ENCODE data around the gene PAIP2B. TPM values are rescaled to one million over a fixed set of nuclear protein-coding genes. Genes with fewer than 3 reads are reported as not detected.
"Not testable (repeated sequence)": the region's sequence is repeated elsewhere in the genome, so short reads cannot be mapped to it uniquely, and the experiment has no call there.

PAIP2B gene
- total and polyA plus RNA-seq, 2 donors = 4.2 to 7.6 TPM

GRCh38 chr2:71206271-71206670 lies 20.6 kb downstream of the PAIP2B start:
- Histone ChIP-seq H3K27ac (ENCODE audit: low read depth) (no peak overlapping the region), H3K4me3 (ENCODE audit: low read depth, low read length) (no peak overlapping the region), H3K36me3 (ENCODE audit: insufficient read depth) (no peaks in the 10 kb centered on the region), H3K4me1 (ENCODE audit: insufficient read depth) (no peaks in the 10 kb centered on the region)
- no peak for DNase-seq (ENCODE audit: extremely low spot score)

GRCh38 chr2:71191570-71191943 lies 35.3 kb downstream of the PAIP2B start:
- H3K4me3 ChIP-seq (ENCODE audit: low read depth, low read length) = no peak overlapping the region
- 65% methylated on average over 3 of the region's 3 CpGs for WGBS
- no peaks in the 10 kb centered on the region for H3K4me1 ChIP-seq (ENCODE audit: insufficient read depth)
- H3K36me3 ChIP-seq (ENCODE audit: insufficient read depth) = peaks cover 3% of the 10 kb centered on the region
- no peak for DNase-seq (ENCODE audit: extremely low spot score)
- H3K27ac ChIP-seq (ENCODE audit: low read depth) = no peak overlapping the region

GRCh38 chr2:71190656-71191569 lies 36.0 kb downstream of the PAIP2B start:
- Histone ChIP-seq H3K36me3 (ENCODE audit: insufficient read depth) (peaks cover 3% of the 10 kb centered on the region), H3K4me3 (ENCODE audit: low read depth, low read length) (no peak overlapping the region), H3K4me1 (ENCODE audit: insufficient read depth) (no peaks in the 10 kb centered on the region), H3K27ac (ENCODE audit: low read depth) (no peak overlapping the region)
- DNase-seq (ENCODE audit: extremely low spot score) = no peak
- 72% methylated on average over 3 of the region's 3 CpGs for WGBS

- Histone ChIP-seq H3K27ac (ENCODE audit: low read depth) (no peak overlapping the region), H3K4me1 (ENCODE audit: insufficient read depth) (no peaks in the 10 kb centered on the region), H3K4me3 (ENCODE audit: low read depth, low read length) (no peak overlapping the region), H3K36me3 (ENCODE audit: insufficient read depth) (peaks cover 3% of the 10 kb centered on the region)
- whole genome bisulfite sequencing = 80% methylated on average over 2 of the region's 2 CpGs
- no peak for DNase-seq (ENCODE audit: extremely low spot score)
Observed at GRCh38 chr2:71187589-71187988, 39.3 kb downstream of the PAIP2B start.

GRCh38 chr2:71186973-71187372 lies 39.9 kb downstream of the PAIP2B start:
- WGBS = 66% methylated on average over 1 of the region's 1 CpG
- DNase-seq (ENCODE audit: extremely low spot score) = no peak

GRCh38 chr2:71183306-71184115 lies 43.4 kb downstream of the PAIP2B start:
- H3K4me1 ChIP-seq (ENCODE audit: insufficient read depth); H3K4me3 ChIP-seq (ENCODE audit: low read depth, low read length); H3K36me3 ChIP-seq (ENCODE audit: insufficient read depth); H3K27ac ChIP-seq (ENCODE audit: low read depth): not testable (repeated sequence)
- peak; percentile 3 for DNase-seq (ENCODE audit: extremely low spot score)
- WGBS = 11% methylated on average over 2 of the region's 5 CpGs

More at GRCh38 chr2:71186973-71187372, 39.9 kb downstream of the PAIP2B start:
- Histone ChIP-seq H3K27ac (ENCODE audit: low read depth) (no peak overlapping the region), H3K36me3 (ENCODE audit: insufficient read depth) (peaks cover 3% of the 10 kb centered on the region), H3K4me3 (ENCODE audit: low read depth, low read length) (no peak overlapping the region), H3K4me1 (ENCODE audit: insufficient read depth) (no peaks in the 10 kb centered on the region)

- H3K36me3 ChIP-seq (ENCODE audit: insufficient read depth) = no peaks in the 10 kb centered on the region
- H3K27ac ChIP-seq (ENCODE audit: low read depth) = no peak overlapping the region
- no peak overlapping the region for H3K4me3 ChIP-seq (ENCODE audit: low read depth, low read length)
- DNase-seq (ENCODE audit: extremely low spot score) = no peak
- H3K4me1 ChIP-seq (ENCODE audit: insufficient read depth) = no peaks in the 10 kb centered on the region
- 60% methylated on average over 2 of the region's 2 CpGs for WGBS
Observed at GRCh38 chr2:71181316-71181715, 45.6 kb downstream of the PAIP2B start.

GRCh38 chr2:71178836-71179235 lies 48.1 kb downstream of the PAIP2B start:
- H3K4me3 ChIP-seq (ENCODE audit: low read depth, low read length); H3K36me3 ChIP-seq (ENCODE audit: insufficient read depth); H3K4me1 ChIP-seq (ENCODE audit: insufficient read depth); DNase-seq (ENCODE audit: extremely low spot score); H3K27ac ChIP-seq (ENCODE audit: low read depth): not testable (repeated sequence)
- 79% methylated on average over 8 of the region's 8 CpGs for WGBS

- no peak overlapping the region for H3K27ac ChIP-seq (ENCODE audit: low read depth)
- WGBS = 75% methylated on average over 3 of the region's 3 CpGs
- no peak for DNase-seq (ENCODE audit: extremely low spot score)
- H3K4me3 ChIP-seq (ENCODE audit: low read depth, low read length) = no peak overlapping the region
- no peaks in the 10 kb centered on the region for H3K4me1 ChIP-seq (ENCODE audit: insufficient read depth)
- no peaks in the 10 kb centered on the region for H3K36me3 ChIP-seq (ENCODE audit: insufficient read depth)
Observed at GRCh38 chr2:71174207-71174606, 52.7 kb downstream of the PAIP2B start.

- Histone ChIP-seq H3K4me3 (ENCODE audit: low read depth, low read length) (no peak overlapping the region), H3K27ac (ENCODE audit: low read depth) (no peak overlapping the region)
Observed at GRCh38 chr2:71173096-71173495, 53.8 kb downstream of the PAIP2B start.

GRCh38 chr2:71166812-71167211 lies 60.1 kb downstream of the PAIP2B start:
- no peaks in the 10 kb centered on the region for H3K36me3 ChIP-seq (ENCODE audit: insufficient read depth)
- no peak for DNase-seq (ENCODE audit: extremely low spot score)
- H3K4me3 ChIP-seq (ENCODE audit: low read depth, low read length) = no peak overlapping the region
- 72% methylated on average over 3 of the region's 3 CpGs for WGBS
- H3K27ac ChIP-seq (ENCODE audit: low read depth) = no peak overlapping the region
- no peaks in the 10 kb centered on the region for H3K4me1 ChIP-seq (ENCODE audit: insufficient read depth)

More at GRCh38 chr2:71173096-71173495, 53.8 kb downstream of the PAIP2B start:
- DNase-seq (ENCODE audit: extremely low spot score) = no peak
- Histone ChIP-seq H3K36me3 (ENCODE audit: insufficient read depth) (no peaks in the 10 kb centered on the region), H3K4me1 (ENCODE audit: insufficient read depth) (no peaks in the 10 kb centered on the region)
- WGBS = 76% methylated on average over 1 of the region's 1 CpG

GRCh38 chr2:71157124-71157793 lies 69.6 kb downstream of the PAIP2B start:
- 4% methylated on average over 16 of the region's 16 CpGs for WGBS
- no peak overlapping the region for H3K4me3 ChIP-seq (ENCODE audit: low read depth, low read length)
- H3K4me1 ChIP-seq (ENCODE audit: insufficient read depth) = no peaks in the 10 kb centered on the region
- no peaks in the 10 kb centered on the region for H3K36me3 ChIP-seq (ENCODE audit: insufficient read depth)
- DNase-seq (ENCODE audit: extremely low spot score) = no peak
- no peak overlapping the region for H3K27ac ChIP-seq (ENCODE audit: low read depth)

- H3K4me1 ChIP-seq (ENCODE audit: insufficient read depth) = no peaks in the 10 kb centered on the region
- DNase-seq (ENCODE audit: extremely low spot score) = peak; percentile 8
- H3K36me3 ChIP-seq (ENCODE audit: insufficient read depth) = no peaks in the 10 kb centered on the region
- no peak overlapping the region for H3K4me3 ChIP-seq (ENCODE audit: low read depth, low read length)
- no peak overlapping the region for H3K27ac ChIP-seq (ENCODE audit: low read depth)
- WGBS = 33% methylated on average over 6 of the region's 6 CpGs
Observed at GRCh38 chr2:71156573-71156972, 70.3 kb downstream of the PAIP2B start.
